ENCODE data around the gene SEMA3A.
"Not testable (repeated sequence)": the region's sequence is repeated elsewhere in the genome, so short reads cannot be mapped to it uniquely, and the experiment has no call there.

Gene SEMA3A

GRCh38 chr7:84108787-84109186 is 85.8 kb downstream of the SEMA3A start:
- no peak for DNase-seq (ENCODE audit: low spot score)

- no peak for DNase-seq (ENCODE audit: low spot score)
Measured at GRCh38 chr7:84108119-84108518, 86.5 kb downstream of the SEMA3A start.

GRCh38 chr7:84107259-84107658 is 87.3 kb downstream of the SEMA3A start:
- no peak for DNase-seq (ENCODE audit: low spot score)

GRCh38 chr7:84106291-84106690 is 88.3 kb downstream of the SEMA3A start:
- DNase-seq (ENCODE audit: low spot score): no peak

- DNase-seq (ENCODE audit: low spot score): no peak
Measured at GRCh38 chr7:84105586-84105985, 89.0 kb downstream of the SEMA3A start.

GRCh38 chr7:84104826-84105225 is 89.8 kb downstream of the SEMA3A start:
- DNase-seq (ENCODE audit: low spot score): peak; percentile 25

GRCh38 chr7:84102213-84102612 is 92.4 kb downstream of the SEMA3A start:
- no peak for DNase-seq (ENCODE audit: low spot score)

- no peak for DNase-seq (ENCODE audit: low spot score)
Measured at GRCh38 chr7:84100866-84101265, 93.7 kb downstream of the SEMA3A start.

GRCh38 chr7:84095971-84096370 is 98.6 kb downstream of the SEMA3A start:
- no peak for DNase-seq (ENCODE audit: low spot score)

GRCh38 chr7:84092207-84092606 is 102.4 kb downstream of the SEMA3A start:
- DNase-seq (ENCODE audit: low spot score): no peak

GRCh38 chr7:84091318-84091717 is 103.3 kb downstream of the SEMA3A start:
- DNase-seq (ENCODE audit: low spot score): no peak

GRCh38 chr7:84088802-84089201 is 105.8 kb downstream of the SEMA3A start:
- no peak for DNase-seq (ENCODE audit: low spot score)

GRCh38 chr7:84085998-84086397 is 108.6 kb downstream of the SEMA3A start:
- DNase-seq (ENCODE audit: low spot score): no peak

- no peak for DNase-seq (ENCODE audit: low spot score)
Measured at GRCh38 chr7:84085147-84085546, 109.4 kb downstream of the SEMA3A start.

- no peak for DNase-seq (ENCODE audit: low spot score)
Measured at GRCh38 chr7:84083846-84084245, 110.7 kb downstream of the SEMA3A start.

- no peak for DNase-seq (ENCODE audit: low spot score)
Measured at GRCh38 chr7:84081973-84082522, 112.5 kb downstream of the SEMA3A start.

GRCh38 chr7:84077336-84077735 is 117.3 kb downstream of the SEMA3A start:
- no peak for DNase-seq (ENCODE audit: low spot score)

GRCh38 chr7:84076219-84076618 is 118.4 kb downstream of the SEMA3A start:
- DNase-seq (ENCODE audit: low spot score): no peak

GRCh38 chr7:84073186-84073875 is 121.3 kb downstream of the SEMA3A start:
- no peak for DNase-seq (ENCODE audit: low spot score)

- DNase-seq (ENCODE audit: low spot score): no peak
Measured at GRCh38 chr7:84070770-84071169, 123.8 kb downstream of the SEMA3A start.

GRCh38 chr7:84069999-84070500 is 124.5 kb downstream of the SEMA3A start:
- no peak for DNase-seq (ENCODE audit: low spot score)

- no peak for DNase-seq (ENCODE audit: low spot score)
Measured at GRCh38 chr7:84069033-84069432, 125.6 kb downstream of the SEMA3A start.

- not testable (repeated sequence) for DNase-seq (ENCODE audit: low spot score)
Measured at GRCh38 chr7:84062489-84062901, 132.1 kb downstream of the SEMA3A start.

- DNase-seq (ENCODE audit: low spot score): no peak
Measured at GRCh38 chr7:84060760-84061261, 133.8 kb downstream of the SEMA3A start.
